Vagina (tissue), 2 donors: Measurements from ENCODE around the gene ADAMTS18.

Experiments used
- POLR2A ChIP-seq, 2 donors: fragments of 450-650 bp; IDR thresholded peaks; one replicate each; pipeline ENCODE4 v1.6.1; 2017; ENCODE audit warnings: antibody characterized with exemption in 2 of 2, mild to moderate bottlenecking in 2 of 2, moderate library complexity in 2 of 2
- TF ChIP-seq, protein P1 (sequence below), 3 experiments: fragments of 450-650 bp in 2 of 3; fragments of 200-600 bp in 1 of 3; sonication (generic) in 1 of 3; IDR thresholded peaks; one replicate each; pipeline ENCODE4 v1.5.1; 2017 to 2019; ENCODE audit warnings: antibody characterized with exemption in 3 of 3, mild to moderate bottlenecking in 2 of 3, moderate library complexity in 2 of 3

- TF ChIP-seq, protein P1, sequence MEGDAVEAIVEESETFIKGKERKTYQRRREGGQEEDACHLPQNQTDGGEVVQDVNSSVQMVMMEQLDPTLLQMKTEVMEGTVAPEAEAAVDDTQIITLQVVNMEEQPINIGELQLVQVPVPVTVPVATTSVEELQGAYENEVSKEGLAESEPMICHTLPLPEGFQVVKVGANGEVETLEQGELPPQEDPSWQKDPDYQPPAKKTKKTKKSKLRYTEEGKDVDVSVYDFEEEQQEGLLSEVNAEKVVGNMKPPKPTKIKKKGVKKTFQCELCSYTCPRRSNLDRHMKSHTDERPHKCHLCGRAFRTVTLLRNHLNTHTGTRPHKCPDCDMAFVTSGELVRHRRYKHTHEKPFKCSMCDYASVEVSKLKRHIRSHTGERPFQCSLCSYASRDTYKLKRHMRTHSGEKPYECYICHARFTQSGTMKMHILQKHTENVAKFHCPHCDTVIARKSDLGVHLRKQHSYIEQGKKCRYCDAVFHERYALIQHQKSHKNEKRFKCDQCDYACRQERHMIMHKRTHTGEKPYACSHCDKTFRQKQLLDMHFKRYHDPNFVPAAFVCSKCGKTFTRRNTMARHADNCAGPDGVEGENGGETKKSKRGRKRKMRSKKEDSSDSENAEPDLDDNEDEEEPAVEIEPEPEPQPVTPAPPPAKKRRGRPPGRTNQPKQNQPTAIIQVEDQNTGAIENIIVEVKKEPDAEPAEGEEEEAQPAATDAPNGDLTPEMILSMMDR (IDR thresholded peaks at IDR 0.05): no peak
- TF ChIP-seq POLR2A (IDR thresholded peaks at IDR 0.05): no peak
Measured at GRCh38 chr16:77310877-77311276, 124.0 kb downstream of the ADAMTS18 start.
